ENCODE data around the gene WDR7. TPM values are rescaled to one million over a fixed set of nuclear protein-coding genes. Genes with fewer than 3 reads are reported as not detected.
A peak's percentile ranks its signal among the peaks of the same experiment; 100 is the strongest.

Gene WDR7
- polyA plus RNA-seq (2013, experiment 1 of 2; ENCODE audit: insufficient read length) = 6.3 TPM
- polyA plus RNA-seq (2013, experiment 2 of 2; ENCODE audit: insufficient read length) = 6.6 TPM

GRCh38 chr18:56650944-56651770, at the start of gene WDR7:
Gene WDR7 (plus strand): TSS chr18:56651359. CDS start chr18:56672516, 21,157 bp downstream.
- DNase-seq = peak; percentile 99

- no peak for DNase-seq
Observed at GRCh38 chr18:56606618-56607017, 44.5 kb upstream of the WDR7 start.

GRCh38 chr18:56615738-56616520, 35.2 kb upstream of the WDR7 start:
- DNase-seq = no peak

GRCh38 chr18:56627991-56628390, 23.2 kb upstream of the WDR7 start:
- peak; percentile 7 for DNase-seq

- DNase-seq = no peak
Observed at GRCh38 chr18:56632070-56633022, 18.8 kb upstream of the WDR7 start.

GRCh38 chr18:56635007-56635406, 16.2 kb upstream of the WDR7 start:
- no peak for DNase-seq

- peak; percentile 6 for DNase-seq
Observed at GRCh38 chr18:56637176-56637575, 14.0 kb upstream of the WDR7 start.

GRCh38 chr18:56637711-56638231, 13.4 kb upstream of the WDR7 start:
- DNase-seq = peak; percentile 4

- peak; percentile 98 for DNase-seq
Observed at GRCh38 chr18:56638232-56639103, 12.7 kb upstream of the WDR7 start, which contains the start of gene TXNL1. Gene TXNL1 (minus strand): TSS chr18:56638592. CDS start chr18:56638440, 152 bp downstream.

GRCh38 chr18:56639104-56639381, 12.1 kb upstream of the WDR7 start:
- no peak for DNase-seq

- no peak for DNase-seq
Observed at GRCh38 chr18:56639571-56639970, 11.6 kb upstream of the WDR7 start.

GRCh38 chr18:56641714-56642337, 9.3 kb upstream of the WDR7 start:
- DNase-seq = peak; percentile 48

GRCh38 chr18:56643381-56643780, 7.8 kb upstream of the WDR7 start:
- no peak for DNase-seq

GRCh38 chr18:56645415-56646016, 5.6 kb upstream of the WDR7 start:
- DNase-seq = peak; percentile 6

GRCh38 chr18:56647071-56647470, 4.1 kb upstream of the WDR7 start:
- DNase-seq = no peak

GRCh38 chr18:56647951-56648893, 2.9 kb upstream of the WDR7 start:
- no peak for DNase-seq

GRCh38 chr18:56649996-56650395, 1.2 kb upstream of the WDR7 start:
- DNase-seq = no peak

GRCh38 chr18:56651771-56652092, 573 bp downstream of the WDR7 start:
- DNase-seq = no peak

- no peak for DNase-seq
Observed at GRCh38 chr18:56652802-56653201, 1.6 kb downstream of the WDR7 start.
